ENCODE results near the gene SCRN2.

SCRN2 gene

GRCh38 chr17:47802341-47803022, 38.6 kb downstream of the SCRN2 start:
- DNase-seq, result peak; percentile 56

- DNase-seq, result no peak
These were observed 39.2 kb downstream of the SCRN2 start for GRCh38 chr17:47801906-47802305.

- no peak for DNase-seq
These were observed 39.8 kb downstream of the SCRN2 start for GRCh38 chr17:47801176-47801765.

- DNase-seq, result no peak
These were observed 40.4 kb downstream of the SCRN2 start for GRCh38 chr17:47800686-47801085.

- DNase-seq, result no peak
These were observed 43.3 kb downstream of the SCRN2 start for GRCh38 chr17:47797797-47798196.

GRCh38 chr17:47792979-47793378, 48.1 kb downstream of the SCRN2 start:
- no peak for DNase-seq

GRCh38 chr17:47792457-47792856, 48.6 kb downstream of the SCRN2 start:
- DNase-seq, result no peak

GRCh38 chr17:47791025-47791424, 50.0 kb downstream of the SCRN2 start:
- DNase-seq, result no peak

GRCh38 chr17:47789611-47790561, 51.2 kb downstream of the SCRN2 start:
- DNase-seq, result peak; percentile 38

All from activated CD4-positive, alpha-beta T cell treated with anti-CD3 and anti-CD28 coated beads, Interleukin-2, amount 50 U/mL, for 1 hour (primary cell).